Activated CD4-positive, CD25-positive, alpha-beta regulatory T cell treated with anti-CD3 and anti-CD28 coated beads, Interleukin-2, amount 50 U/mL, for 24 hours (primary cell): Measurements from ENCODE around the gene USP49.
A peak's percentile ranks its signal among the peaks of the same experiment; 100 is the strongest.
"Not testable (repeated sequence)": the region's sequence is repeated elsewhere in the genome, so short reads cannot be mapped to it uniquely, and the experiment has no call there.

Source experiments
- ATAC-seq, 2 donors: fragments of 150-1000 bp; cut with Tn5 transposase; one replicate each; pipeline ENCODE4 v1.10.0; 2021; ENCODE audit warnings: mild to moderate bottlenecking in 1 of 2, moderate library complexity in 1 of 2

Gene USP49

DNA sequence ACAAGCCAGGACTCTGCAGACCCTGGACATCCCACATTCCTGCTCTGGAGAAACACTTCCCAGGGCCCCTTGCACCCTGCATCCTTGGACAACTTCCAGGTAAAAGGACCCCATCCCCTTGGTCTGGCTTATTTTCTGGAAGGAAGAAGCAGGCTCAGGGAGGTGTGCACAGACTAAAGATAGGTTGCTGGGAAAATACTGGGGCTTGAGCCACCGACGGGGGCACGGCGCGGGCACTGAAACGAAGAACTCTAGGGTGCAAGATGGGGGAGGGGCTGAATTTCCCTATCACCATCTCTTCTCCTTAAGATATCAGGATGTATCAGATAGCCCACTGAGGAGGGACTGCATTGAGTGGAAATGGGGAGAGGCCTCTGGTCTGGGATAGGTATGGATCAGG, 116.3 kb downstream of the USP49 start:
- ATAC-seq = no peak

DNA sequence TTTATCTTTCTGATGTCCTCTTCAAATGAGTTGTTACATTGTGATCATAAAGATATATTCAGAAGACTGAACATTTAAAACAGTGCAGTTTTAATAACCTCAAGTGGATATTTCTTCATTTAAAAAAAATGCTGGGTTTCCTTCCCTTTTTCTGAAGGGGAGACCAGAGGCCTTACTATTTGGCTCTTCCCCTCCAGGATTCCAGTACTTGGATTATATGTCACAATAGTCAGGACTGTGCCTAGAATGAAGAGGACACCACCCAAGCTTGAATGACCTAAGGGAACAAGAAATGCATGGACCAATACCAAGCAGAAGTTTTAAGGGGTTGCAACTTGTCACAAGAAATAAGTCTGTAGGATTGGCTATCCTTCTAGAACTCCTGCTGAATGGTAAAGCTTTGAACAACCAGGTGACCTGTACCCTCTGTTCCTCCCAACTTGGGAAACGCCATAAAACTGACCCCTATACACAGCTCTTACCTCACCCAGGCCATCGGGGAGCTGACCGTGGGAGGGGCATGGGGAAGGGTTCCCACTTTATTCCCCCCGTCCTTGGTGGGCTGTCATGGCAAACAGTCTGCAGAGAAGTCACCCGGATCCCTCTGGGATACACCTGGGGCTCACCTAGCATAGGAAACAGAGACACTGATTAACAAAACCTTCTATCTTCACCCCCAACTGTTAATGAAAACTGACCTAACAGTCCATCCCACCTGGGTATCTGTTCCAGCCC, 117.5 kb downstream of the USP49 start:
- ATAC-seq = no peak

DNA sequence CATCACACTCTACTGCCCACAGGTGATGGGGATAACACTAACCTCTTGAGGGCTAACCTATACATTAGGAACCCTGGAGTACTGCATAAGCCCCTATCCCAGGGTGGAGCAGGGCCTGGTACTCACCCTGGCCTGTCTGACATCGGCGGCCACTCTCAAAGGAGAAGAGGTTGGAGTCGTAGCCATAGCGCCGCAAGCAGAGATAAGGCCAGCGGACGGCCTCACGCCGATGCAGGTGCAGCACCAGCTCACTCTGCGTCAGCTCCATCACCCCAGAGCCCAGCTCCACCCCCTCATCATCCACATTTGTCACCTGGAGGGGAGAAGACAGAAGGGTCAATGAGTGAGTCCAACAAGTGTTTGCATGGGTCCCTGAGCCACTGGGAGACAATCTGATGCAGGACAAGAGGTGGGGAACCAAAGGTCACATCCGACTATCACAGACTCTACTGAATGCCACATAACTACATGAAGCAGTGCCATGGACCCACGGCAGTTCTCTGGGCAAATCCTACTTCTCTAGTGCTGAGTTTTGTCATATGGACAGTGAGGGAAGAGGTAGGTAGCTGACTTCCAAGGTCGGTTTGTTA, 119.8 kb downstream of the USP49 start:
- no peak for ATAC-seq

DNA sequence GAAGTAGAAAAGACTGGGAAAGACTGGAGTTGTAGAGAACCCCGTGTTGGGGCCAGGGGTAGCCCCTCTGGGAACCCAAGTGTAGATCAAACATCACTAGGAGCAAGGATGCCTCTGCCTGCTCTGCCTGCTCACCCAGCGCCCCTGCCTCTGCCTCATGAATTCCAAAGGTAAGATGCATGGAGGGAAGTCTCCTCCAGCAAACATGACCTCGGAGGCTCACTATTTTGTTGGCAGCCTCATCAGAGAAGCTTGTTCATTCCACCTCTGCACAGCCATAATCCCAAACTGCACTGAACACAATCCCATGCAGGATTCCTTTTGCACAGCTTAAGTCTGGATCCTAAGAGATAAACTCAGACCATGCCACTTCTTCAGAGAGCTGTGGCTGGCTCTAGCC, 120.3 kb downstream of the USP49 start:
- ATAC-seq = no peak

DNA sequence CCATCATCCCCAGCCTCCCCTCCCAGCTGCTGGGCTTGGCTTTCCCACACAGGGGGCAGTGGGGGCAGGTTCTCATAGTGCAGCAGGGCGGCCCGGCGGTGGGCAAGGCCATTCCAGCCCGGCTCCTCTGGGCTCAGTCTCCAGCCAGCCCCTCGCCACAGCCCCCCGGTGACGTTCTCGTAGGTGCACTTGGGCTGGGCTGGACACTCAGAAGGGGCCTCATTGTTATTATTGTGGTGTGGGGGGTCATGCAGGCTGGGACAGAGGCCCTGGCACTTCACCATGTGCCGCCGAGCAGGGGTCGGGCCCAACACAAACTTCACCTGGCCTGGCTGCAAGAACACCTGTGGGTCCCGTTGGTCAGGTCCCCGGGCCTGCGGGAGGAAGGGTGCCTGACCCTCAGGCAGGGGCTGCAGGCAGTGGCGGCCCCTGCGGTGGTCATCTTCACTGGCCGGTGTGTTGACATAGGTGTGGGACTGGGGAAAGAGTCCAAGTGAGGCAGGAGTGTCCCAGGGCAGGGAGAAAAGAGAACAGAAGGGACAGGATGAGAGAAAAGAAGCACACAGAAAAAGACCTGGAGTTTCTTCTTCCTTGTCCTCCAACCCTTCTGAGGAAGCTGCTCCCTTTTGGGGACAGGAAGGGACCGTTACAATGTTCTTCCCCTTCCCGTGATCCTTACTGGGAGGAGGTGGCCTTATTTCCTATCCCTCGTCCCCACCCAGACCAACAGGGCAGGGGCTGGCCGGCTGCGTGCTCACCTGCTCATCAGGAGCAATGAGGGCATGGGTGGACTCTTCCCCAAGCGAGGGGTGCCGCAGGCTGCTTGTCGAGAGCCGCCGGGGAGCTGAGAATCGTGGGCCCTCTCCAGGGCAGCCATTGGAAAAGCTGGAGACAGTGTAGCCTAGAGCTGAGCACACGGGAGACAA, 123.9 kb downstream of the USP49 start:
- ATAC-seq = no peak

DNA sequence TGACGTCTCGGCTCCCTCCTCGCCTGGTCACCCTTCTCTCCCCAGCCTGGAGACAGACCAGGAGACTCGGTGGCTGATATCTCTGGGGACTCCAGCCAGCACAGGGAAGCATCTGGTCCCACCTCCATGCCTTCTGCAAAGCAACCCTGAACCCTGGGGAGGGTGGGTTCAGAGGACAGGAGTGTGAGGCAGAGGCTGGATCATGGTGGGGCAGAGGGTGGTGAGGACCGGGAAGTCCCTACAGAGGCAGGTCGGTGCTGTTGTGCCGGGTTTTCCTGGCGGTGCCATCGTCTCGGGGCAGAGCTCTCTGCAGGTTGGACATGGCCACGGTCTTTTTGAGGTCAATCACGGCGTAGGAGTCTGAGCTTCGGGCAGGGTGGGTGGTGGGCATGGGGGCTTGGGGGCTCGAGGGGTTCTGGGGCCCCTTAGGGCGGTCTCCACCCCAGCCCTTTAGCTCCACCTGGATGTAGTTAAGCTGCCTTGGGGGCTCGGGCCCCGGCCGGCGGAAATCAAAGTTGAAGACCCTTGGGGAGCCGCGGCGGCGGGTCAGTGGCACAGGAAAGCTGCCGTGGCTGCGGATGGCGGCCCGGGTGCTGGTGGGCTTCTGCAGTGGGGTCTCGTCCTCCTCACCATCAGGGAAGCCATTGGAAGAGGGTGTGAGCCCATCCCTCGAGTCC, 124.7 kb downstream of the USP49 start:
- no peak for ATAC-seq

DNA sequence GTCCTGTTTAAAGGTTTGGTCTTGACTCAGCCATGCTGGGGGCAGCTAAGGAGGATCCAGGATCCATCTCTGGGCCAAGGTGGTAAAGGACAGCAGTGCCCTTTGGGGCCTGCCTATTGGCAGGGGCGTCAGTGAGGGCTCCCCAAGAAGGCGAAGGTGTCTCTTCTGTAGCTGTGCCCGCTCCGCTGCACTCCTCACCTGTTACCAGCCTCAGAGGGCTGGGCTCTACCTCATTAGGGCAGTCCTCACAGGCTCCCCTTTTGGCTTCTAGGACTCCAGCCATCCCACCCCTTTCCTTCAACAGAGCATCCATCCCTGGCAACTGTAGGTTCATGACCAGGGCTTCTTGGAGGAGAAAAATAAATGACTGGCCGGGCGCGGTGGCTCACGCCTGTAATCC, 125.8 kb downstream of the USP49 start:
- no peak for ATAC-seq

DNA sequence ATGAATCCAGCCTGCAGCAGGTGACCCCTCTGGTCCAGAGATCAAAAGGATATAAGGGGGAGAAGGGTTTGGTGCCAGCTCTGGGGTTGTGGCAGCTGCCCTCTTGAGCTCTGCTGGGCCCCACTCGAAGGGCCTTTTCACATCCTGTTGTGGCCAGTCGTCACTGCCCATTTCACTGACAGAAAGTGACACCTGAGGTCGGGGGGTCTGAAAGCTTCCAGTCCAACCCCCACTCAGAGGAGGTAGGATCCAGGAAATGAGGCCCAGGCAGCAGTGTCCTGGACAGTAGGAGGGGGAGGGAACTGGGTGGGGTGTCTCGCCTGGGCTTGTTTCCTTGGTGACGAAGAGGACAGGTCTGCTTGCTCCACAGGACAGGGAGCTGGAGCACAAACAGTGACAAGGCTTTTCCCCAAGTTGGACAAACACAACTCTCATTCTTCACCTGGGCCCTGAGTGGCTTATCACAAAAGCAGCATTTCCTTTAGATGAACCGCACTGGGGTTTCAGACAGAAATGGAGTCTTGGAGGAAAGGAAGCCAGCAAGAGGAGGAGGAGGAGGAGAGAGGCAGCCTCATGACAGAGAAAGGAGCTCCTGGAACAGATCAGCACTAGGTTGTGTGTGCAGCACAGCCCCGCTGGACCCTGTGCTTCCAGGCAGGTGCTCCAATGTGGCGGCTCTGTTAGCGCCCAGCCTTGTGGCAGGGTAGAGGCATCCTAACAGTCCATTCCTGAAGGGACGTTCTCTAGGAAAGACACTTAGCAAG, 126.4 kb downstream of the USP49 start:
- ATAC-seq = no peak

DNA sequence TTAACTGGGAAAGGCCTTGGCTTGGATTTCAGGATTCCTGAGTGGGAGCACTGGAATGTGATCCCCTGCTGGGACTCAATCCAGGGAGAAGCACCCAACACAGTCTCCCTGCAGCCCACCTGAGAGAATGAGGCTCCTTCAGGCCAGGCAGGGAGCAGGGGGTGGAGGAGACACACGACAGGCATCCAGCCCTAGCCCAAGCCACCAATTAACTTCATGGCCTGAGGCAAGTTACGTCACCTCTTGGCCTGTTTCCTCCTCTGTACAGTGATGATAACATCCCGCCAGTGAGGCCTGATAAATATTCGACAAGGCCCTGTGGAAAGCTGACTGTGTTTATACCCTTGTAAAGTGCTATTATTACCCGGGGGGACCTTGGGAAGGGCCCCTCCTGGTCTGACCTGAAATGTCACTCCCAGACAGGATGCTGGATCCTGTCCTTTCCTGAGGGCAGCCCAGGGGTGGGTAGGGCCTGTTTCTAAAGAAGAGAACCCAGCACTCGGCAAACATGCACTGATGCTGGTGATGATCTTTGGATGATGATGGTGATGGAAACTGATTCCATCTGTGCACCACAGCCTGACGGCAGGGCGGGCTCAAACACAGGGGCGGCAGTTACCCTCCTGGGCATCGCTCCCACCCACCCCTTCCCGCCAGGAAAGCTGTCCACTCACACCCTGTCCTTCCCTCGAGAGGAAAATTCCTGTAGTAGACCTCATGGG, 127.9 kb downstream of the USP49 start:
- no peak for ATAC-seq

DNA sequence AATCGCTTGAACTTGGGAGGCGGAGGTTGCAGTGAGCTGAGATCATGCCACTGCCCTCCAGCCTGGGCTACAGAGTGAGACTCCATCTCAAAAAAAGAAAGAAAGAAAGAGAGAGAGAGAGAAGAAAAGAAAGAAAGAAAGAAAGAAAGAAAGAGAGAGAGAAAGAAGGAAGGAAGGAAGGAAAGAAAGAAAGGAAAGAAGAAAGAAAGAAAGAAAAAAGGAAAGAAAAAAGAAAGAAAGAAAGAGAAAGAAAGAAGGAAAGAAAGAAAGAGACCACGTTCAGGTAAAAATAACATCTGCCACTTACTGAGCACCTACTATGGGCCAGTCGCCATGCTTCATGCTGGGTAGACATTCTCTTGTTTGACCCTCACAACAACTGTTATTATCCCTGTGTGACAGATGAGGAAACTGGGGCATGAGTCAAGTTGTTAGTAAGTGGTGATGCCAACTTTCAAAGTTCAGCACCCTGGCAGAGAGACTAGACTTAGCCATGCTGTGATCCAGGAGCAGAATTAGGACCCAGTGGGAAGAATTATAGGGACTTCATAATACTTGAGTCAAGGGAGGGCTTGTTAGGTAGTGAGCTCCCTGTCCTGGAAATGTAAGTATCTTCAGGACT, 129.0 kb downstream of the USP49 start:
- ATAC-seq = not testable (repeated sequence)

DNA sequence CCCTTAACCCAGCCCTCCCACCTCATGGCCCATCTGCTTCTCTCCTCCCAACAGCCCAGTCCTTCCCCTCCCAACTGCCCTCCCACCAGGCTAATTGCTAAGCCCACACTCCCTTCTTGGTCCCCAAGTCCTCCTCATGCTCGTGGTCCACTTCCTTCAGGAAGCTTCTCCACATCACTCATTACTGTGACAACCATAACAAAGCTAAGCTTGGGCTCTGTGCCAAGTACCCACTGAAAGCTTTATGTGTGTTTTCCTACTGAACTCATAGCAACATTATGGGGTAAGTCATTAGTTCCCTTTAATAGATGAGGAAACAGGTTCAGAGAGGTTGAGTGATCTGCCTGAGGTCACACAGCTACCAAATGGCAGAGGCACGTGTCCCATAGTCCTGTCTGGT, 131.7 kb downstream of the USP49 start:
- no peak for ATAC-seq

DNA sequence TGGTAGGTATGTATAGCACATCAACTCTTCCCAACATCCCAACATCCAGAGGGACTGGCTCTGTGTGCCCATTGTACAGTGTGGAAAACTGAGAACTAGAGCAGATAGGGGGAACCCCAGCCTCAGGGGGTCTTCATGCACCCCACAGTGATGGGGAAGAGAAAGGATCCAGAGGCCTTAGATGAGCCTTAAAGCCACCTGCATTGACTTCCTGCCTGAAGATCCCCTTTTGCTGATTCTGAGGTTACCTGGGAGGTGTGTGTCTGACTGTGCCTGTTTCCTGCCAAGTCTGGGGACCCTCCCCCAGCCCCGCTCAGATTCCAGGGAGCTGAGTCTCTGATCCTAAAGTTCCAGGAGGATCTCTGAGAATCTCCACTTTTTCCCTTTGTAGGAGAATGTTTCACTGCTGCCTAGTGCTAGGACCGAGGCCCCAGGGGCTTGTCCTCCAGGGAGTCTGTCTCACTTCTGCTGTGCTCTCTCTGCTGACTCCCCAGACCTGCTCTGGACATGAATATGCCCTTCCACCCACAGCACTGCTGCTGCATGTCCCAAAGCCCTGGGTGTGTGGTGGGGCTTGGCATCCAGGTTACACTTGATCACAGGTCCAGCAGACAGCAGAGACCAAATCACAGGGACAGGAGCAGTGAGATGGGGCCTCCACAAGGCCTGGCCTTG, 135.1 kb downstream of the USP49 start:
- no peak for ATAC-seq

DNA sequence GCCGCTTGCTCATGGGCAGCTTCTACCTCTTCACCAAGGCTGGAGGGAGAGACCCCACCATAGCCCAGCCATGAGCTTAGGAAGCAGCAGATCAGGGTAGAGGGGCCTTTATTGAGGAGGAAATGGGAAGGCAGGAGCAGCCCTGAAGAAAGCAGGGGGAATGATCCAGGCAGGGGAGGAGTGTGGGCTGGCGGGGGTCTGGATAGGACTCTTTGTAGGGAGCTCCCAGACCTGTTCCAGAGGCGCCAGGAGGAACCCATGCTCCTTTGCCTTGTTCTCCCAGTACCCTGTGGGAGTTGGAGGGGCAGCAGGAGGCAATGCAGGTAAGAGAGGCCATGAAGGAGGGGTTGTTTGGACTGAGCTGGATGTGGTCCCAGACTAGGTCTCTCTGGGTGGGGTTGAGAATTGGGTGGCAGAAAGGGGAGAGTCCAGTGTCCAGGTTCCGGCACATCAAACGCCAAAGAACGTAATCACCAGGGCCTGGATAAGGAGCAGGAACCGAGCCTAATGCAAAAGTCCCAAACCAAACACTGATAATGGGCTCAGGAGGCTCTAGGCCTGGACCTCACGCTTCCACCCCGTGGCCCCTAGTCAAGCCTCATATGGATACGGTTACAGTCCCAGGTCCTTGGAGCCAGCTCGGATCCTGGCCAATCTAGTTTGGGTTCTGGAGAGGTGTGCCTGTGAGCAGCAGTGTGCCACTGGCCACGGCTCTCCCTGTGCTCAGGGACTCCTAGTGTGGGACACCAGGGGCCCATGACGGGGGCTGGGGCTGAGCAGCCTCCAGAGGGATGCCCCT, 135.9 kb downstream of the USP49 start:
- ATAC-seq = no peak

DNA sequence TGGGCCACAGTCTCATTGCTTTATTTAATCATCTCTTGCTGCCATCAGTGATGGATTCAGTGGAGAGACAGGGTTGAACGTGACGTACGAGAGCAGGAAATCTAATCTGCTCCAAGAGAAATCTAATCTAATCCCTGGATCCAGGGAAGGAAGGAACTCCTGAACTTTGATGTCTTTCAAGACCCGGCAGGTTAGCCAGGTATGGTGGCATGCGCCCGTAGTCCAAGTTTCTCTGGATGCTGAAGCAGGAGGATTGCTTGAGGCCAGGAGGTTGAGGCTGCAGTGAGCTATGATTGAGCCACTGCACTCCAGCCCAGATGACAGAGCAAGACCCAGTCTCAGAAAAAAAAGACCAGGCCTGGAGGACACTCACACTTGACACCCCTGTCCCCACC, 136.5 kb downstream of the USP49 start:
- ATAC-seq = no peak

DNA sequence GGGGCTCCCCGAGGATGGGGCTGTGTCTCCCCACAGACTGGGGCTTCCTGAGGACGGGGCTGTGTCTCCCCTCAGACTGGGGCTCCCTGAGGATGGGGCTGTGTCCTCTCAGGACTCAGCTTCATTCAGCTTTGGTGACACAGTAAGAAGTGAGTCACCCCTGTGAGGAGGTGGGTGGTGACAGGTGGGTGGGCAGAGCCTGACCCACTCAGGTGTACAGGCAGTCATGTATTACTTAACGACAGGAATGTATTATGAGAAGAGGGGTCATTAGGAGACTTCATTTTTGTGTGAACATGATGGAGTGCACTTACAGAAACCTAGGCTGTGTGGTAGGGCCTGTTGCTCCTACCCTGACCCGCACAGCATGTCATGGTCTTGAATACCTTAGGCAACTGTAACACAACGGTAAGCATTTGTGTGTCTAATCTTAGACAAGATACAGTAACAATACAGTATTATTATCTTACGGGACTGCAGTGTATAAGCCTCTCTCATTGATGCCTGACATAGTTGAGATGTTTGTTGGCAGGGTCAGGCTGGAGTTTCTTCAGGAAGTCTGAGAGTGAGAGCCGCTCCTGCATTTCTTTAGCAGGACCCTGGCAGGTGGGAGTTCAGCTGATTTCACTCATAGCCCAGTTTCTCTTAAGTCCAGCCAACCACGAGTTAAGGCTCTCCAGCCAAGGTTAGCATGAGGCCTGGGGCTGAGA, 137.1 kb downstream of the USP49 start:
- ATAC-seq = no peak

DNA sequence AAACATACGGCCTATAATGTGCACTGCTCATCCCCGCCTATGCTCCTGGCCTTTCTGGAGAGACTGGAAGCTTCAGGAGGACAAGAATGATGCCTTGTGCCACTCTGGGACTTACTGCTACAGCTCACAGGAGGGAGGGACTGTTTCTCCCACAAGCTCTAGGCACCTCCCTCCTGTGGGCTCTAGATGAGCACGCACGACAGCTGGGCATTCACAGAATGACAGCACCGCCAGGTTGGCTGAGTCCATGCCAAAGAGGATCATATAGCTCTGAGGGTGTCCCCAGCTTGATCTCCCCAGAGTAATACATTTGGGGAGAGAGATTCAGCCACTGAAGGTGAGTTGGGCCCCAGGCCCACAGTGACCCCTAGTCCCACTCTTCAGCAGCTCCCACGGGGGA, 137.9 kb downstream of the USP49 start:
- ATAC-seq = no peak

DNA sequence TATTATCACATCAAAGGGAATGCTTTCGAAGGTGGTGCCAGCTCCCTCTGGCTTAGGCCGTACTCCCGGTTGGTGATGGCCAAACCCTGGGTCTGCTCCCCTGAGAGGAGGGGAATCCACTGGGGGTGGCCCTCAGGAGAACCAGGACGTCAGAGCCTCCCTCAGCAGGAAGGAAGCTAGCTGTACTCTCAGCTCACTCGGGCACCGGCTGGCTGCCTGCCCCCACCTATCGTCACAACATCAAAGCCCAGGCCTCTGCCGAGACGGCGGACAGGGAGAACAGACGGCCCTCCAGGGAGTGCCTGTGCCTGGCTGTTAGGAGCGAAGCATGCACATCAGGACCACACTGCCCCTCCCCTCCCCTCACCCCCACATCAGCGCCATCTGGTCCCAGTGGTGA, 138.8 kb downstream of the USP49 start:
- peak in 1 of 2 donors; percentile 24 for ATAC-seq

DNA sequence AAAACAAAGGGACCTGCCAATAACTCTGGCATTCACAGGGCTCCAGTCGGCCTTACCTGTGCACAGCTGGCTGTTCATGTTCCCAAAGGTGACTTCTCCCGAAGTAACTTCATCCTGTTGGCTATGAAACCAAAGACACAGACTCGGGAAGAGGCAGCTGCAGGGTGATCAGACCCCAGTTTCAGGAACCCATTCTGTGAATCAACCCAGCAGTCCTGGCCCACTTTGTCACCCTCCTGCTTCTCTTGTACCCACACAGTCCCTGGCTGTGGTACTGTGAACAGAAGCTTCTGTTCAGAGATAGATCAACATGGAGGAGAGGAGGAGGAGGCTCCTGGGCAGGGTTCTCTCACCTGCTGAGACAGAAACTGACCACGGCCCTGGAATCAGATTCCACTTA, 139.3 kb downstream of the USP49 start:
- ATAC-seq = no peak

DNA sequence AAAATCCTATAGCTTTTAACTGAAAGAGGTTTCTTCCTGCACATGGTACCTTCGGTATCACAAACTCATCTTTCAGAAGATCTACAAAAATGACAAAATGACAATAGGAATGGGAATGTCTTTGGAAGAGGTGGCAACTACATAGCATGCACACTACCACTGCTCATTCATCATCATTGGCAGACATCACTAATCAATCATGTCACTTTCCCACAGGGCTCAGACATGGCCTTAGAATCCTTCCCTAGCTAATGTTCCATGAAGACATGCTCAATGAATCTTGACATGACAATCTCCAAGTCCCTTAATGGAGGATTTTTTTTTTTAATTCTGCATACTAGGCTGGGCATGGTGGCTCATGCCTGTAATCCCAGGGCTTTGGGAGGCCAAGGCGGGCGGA, 144.8 kb downstream of the USP49 start:
- ATAC-seq = no peak
